Measurements from ENCODE around the gene ACOT11. TPM values are rescaled to one million over a fixed set of nuclear protein-coding genes. Genes with fewer than 3 reads are reported as not detected.

ACOT11 gene
- total RNA-seq, 2 donors from 2014 or later, result 3.9 to 6.3 TPM

- no peak overlapping the region for H3K27ac ChIP-seq
- H3K4me3 ChIP-seq, result no peak overlapping the region
- H3K4me1 ChIP-seq, result no peaks in the 10 kb centered on the region
- DNase-seq (no peak), ATAC-seq (no peak)
- WGBS, 2 donors, result 65 to 76% methylated on average over 4 to 6 of the region's 6 CpGs
- H3K36me3 ChIP-seq (replicated peaks in 1 of 2; ENCODE audit: insufficient read depth in 1 of 2, low read depth in 2 of 2), result no peaks in the 10 kb centered on the region
- TF ChIP-seq POLR2A (IDR thresholded peaks at IDR 0.05) (no peak), CTCF (IDR thresholded peaks at IDR 0.05) (no peak)
- intact Hi-C loops (cut with DNase I), result no loop called here
- H3K27me3 ChIP-seq, result no peaks in the 10 kb centered on the region
- no peaks in the 10 kb centered on the region for H3K9me3 ChIP-seq
Observed at GRCh38 chr1:54610048-54610447, 62.0 kb downstream of the ACOT11 start.

GRCh38 chr1:54610601-54611580, 62.9 kb downstream of the ACOT11 start:
- ATAC-seq, result no peak
- 93 to 95% methylated on average over 13 to 18 of the region's 18 CpGs for whole genome bisulfite sequencing, 2 donors
- Histone ChIP-seq H3K4me3 (no peak overlapping the region), H3K4me1 (no peaks in the 10 kb centered on the region), H3K27me3 (no peaks in the 10 kb centered on the region), H3K9me3 (no peaks in the 10 kb centered on the region), H3K36me3 (replicated peaks in 1 of 2; ENCODE audit: insufficient read depth in 1 of 2, low read depth in 2 of 2) (no peaks in the 10 kb centered on the region), H3K27ac (no peak overlapping the region)
- TF ChIP-seq POLR2A (IDR thresholded peaks at IDR 0.05) (no peak), CTCF (IDR thresholded peaks at IDR 0.05) (no peak)
- no peak for DNase-seq
- intact Hi-C loops (cut with DNase I), result no loop called here

GRCh38 chr1:54611621-54612020, 63.6 kb downstream of the ACOT11 start:
- ATAC-seq (no peak), DNase-seq (no peak)
- intact Hi-C loops (cut with DNase I), result no loop called here
- no peaks in the 10 kb centered on the region for H3K9me3 ChIP-seq
- H3K27ac ChIP-seq, result no peak overlapping the region
- no peaks in the 10 kb centered on the region for H3K4me1 ChIP-seq
- TF ChIP-seq POLR2A (IDR thresholded peaks at IDR 0.05) (no peak), CTCF (IDR thresholded peaks at IDR 0.05) (no peak)
- WGBS, 2 donors, result 81 to 95% methylated on average over 2 to 8 of the region's 8 CpGs
- H3K27me3 ChIP-seq, result no peaks in the 10 kb centered on the region
- no peaks in the 10 kb centered on the region for H3K36me3 ChIP-seq (replicated peaks in 1 of 2; ENCODE audit: insufficient read depth in 1 of 2, low read depth in 2 of 2)
- no peak overlapping the region for H3K4me3 ChIP-seq

- no peaks in the 10 kb centered on the region for H3K4me1 ChIP-seq
- no peak overlapping the region for H3K27ac ChIP-seq
- H3K4me3 ChIP-seq, result no peak overlapping the region
- TF ChIP-seq POLR2A (IDR thresholded peaks at IDR 0.05) (no peak), CTCF (IDR thresholded peaks at IDR 0.05) (no peak)
- DNase-seq, result no peak
- no peaks in the 10 kb centered on the region for H3K36me3 ChIP-seq (replicated peaks in 1 of 2; ENCODE audit: insufficient read depth in 1 of 2, low read depth in 2 of 2)
- 71 to 89% methylated on average over 2 of the region's 2 CpGs for WGBS, 2 donors
- no peak for ATAC-seq
- H3K9me3 ChIP-seq, result no peaks in the 10 kb centered on the region
- intact Hi-C loops (cut with DNase I), result no loop called here
- no peaks in the 10 kb centered on the region for H3K27me3 ChIP-seq
Observed at GRCh38 chr1:54614024-54614423, 66.0 kb downstream of the ACOT11 start.
